ENCODE data around the gene NDUFB5.
A peak's percentile ranks its signal among the peaks of the same experiment; 100 is the strongest.

The NDUFB5 gene

GRCh38 chr3:179580992-179581391 is 23.6 kb upstream of the NDUFB5 start:
- H3K4me3 ChIP-seq (ENCODE audit: low read depth, low read length): no peak overlapping the region
- TF ChIP-seq CTCF (IDR thresholded peaks at IDR 0.05; ENCODE audit: borderline replicate concordance, insufficient read depth, low read depth, low read length): no peak

- no peak for TF ChIP-seq CTCF (IDR thresholded peaks at IDR 0.05; ENCODE audit: borderline replicate concordance, insufficient read depth, low read depth, low read length)
- no peak overlapping the region for H3K4me3 ChIP-seq (ENCODE audit: low read depth, low read length)
These were observed 15.5 kb upstream of the NDUFB5 start for GRCh38 chr3:179589143-179589542.

- TF ChIP-seq CTCF (IDR thresholded peaks at IDR 0.05; ENCODE audit: borderline replicate concordance, insufficient read depth, low read depth, low read length): no peak
- H3K4me3 ChIP-seq (ENCODE audit: low read depth, low read length): no peak overlapping the region
These were observed 13.9 kb upstream of the NDUFB5 start for GRCh38 chr3:179590669-179591068.

- no peak for TF ChIP-seq CTCF (IDR thresholded peaks at IDR 0.05; ENCODE audit: borderline replicate concordance, insufficient read depth, low read depth, low read length)
- H3K4me3 ChIP-seq (ENCODE audit: low read depth, low read length): no peak overlapping the region
These were observed 13.3 kb upstream of the NDUFB5 start for GRCh38 chr3:179591313-179591712.

GRCh38 chr3:179599531-179599930 is 5.1 kb upstream of the NDUFB5 start:
- TF ChIP-seq CTCF (IDR thresholded peaks at IDR 0.05; ENCODE audit: borderline replicate concordance, insufficient read depth, low read depth, low read length): no peak

GRCh38 chr3:179603321-179603720 is 1.3 kb upstream of the NDUFB5 start:
- no peak overlapping the region for H3K4me3 ChIP-seq (ENCODE audit: low read depth, low read length)
- no peak for TF ChIP-seq CTCF (IDR thresholded peaks at IDR 0.05; ENCODE audit: borderline replicate concordance, insufficient read depth, low read depth, low read length)

More at GRCh38 chr3:179599531-179599930, 5.1 kb upstream of the NDUFB5 start:
- no peak overlapping the region for H3K4me3 ChIP-seq (ENCODE audit: low read depth, low read length)

- TF ChIP-seq CTCF (IDR thresholded peaks at IDR 0.05; ENCODE audit: borderline replicate concordance, insufficient read depth, low read depth, low read length): no peak
- H3K4me3 ChIP-seq (ENCODE audit: low read depth, low read length): peak overlapping the region; percentile 77
These were observed 763 bp upstream of the NDUFB5 start for GRCh38 chr3:179603831-179604230.

All from GM12875 (cell line).